Measurements from ENCODE around the gene KSR1.

The KSR1 gene

DNA sequence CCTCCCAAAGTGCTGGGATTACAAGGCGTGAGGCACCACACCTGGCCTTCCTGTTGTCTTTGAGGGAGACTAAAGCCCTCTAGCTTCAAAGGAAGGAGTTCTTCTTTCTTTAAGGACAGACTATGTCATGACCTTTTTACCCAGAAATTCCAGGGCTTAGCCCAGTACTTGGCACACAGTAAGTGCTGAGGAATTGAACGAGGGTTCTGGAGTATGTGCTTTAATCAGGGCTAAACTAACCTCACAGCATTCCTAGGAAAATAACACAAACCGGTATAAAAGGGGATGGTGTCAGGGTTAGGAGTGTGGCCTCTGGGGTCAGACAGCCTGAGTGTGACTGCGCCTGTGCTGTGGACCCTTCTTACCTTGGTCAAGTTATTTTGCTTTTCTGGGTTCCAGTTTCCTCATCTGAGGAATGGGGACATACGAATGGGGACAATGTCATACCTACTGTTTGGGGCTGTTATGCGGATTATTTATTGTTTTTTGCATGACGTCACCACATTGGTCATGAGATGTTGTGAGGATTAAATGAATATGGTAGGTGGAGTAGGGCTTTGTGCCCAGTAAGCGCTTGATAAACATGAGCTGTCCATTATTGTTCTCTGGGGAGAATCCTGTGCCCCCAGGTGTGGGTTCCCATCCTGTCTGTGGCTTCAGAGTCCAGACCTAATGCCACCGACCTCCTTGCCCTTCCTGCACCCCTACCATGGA is 21.9 kb downstream of the KSR1 start:
- TF ChIP-seq CREB1 (IDR thresholded peaks at IDR 0.05; ENCODE audit: low read depth): no peak
- TF ChIP-seq TCF12 (IDR thresholded peaks at IDR 0.05; ENCODE audit: low read depth): no peak
- no peak for TF ChIP-seq YY1 (IDR thresholded peaks at IDR 0.05; ENCODE audit: low read depth)
- TF ChIP-seq USF1 (IDR thresholded peaks at IDR 0.05): no peak
- no peak for TF ChIP-seq CEBPB (IDR thresholded peaks at IDR 0.05)
- TF ChIP-seq, protein P1, sequence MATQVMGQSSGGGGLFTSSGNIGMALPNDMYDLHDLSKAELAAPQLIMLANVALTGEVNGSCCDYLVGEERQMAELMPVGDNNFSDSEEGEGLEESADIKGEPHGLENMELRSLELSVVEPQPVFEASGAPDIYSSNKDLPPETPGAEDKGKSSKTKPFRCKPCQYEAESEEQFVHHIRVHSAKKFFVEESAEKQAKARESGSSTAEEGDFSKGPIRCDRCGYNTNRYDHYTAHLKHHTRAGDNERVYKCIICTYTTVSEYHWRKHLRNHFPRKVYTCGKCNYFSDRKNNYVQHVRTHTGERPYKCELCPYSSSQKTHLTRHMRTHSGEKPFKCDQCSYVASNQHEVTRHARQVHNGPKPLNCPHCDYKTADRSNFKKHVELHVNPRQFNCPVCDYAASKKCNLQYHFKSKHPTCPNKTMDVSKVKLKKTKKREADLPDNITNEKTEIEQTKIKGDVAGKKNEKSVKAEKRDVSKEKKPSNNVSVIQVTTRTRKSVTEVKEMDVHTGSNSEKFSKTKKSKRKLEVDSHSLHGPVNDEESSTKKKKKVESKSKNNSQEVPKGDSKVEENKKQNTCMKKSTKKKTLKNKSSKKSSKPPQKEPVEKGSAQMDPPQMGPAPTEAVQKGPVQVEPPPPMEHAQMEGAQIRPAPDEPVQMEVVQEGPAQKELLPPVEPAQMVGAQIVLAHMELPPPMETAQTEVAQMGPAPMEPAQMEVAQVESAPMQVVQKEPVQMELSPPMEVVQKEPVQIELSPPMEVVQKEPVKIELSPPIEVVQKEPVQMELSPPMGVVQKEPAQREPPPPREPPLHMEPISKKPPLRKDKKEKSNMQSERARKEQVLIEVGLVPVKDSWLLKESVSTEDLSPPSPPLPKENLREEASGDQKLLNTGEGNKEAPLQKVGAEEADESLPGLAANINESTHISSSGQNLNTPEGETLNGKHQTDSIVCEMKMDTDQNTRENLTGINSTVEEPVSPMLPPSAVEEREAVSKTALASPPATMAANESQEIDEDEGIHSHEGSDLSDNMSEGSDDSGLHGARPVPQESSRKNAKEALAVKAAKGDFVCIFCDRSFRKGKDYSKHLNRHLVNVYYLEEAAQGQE (IDR thresholded peaks at IDR 0.05; ENCODE audit: low read depth): no peak
- TF ChIP-seq RAD21 (IDR thresholded peaks at IDR 0.05; ENCODE audit: low read depth): no peak
- TF ChIP-seq FOXM1 (IDR thresholded peaks at IDR 0.05; ENCODE audit: borderline replicate concordance, low read depth): no peak
- TF ChIP-seq EP300 (IDR thresholded peaks at IDR 0.05; ENCODE audit: borderline replicate concordance): no peak
- TF ChIP-seq, protein P2, sequence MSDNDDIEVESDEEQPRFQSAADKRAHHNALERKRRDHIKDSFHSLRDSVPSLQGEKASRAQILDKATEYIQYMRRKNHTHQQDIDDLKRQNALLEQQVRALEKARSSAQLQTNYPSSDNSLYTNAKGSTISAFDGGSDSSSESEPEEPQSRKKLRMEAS (IDR thresholded peaks at IDR 0.05): no peak
- no peak for TF ChIP-seq ZBTB7A (IDR thresholded peaks at IDR 0.05; ENCODE audit: low read depth)
- TF ChIP-seq TEAD4 (IDR thresholded peaks at IDR 0.05): no peak
- no peak for TF ChIP-seq NFIC (IDR thresholded peaks at IDR 0.05)
- TF ChIP-seq TAF1 (IDR thresholded peaks at IDR 0.05; ENCODE audit: low read depth): no peak
- TF ChIP-seq EGR1 (IDR thresholded peaks at IDR 0.05): no peak

- no peak for TF ChIP-seq RAD21 (IDR thresholded peaks at IDR 0.05; ENCODE audit: low read depth)
- TF ChIP-seq, protein P2 (IDR thresholded peaks at IDR 0.05): no peak
- TF ChIP-seq USF1 (IDR thresholded peaks at IDR 0.05): no peak
- TF ChIP-seq ZBTB7A (IDR thresholded peaks at IDR 0.05; ENCODE audit: low read depth): no peak
- no peak for TF ChIP-seq TEAD4 (IDR thresholded peaks at IDR 0.05)
- no peak for TF ChIP-seq CREB1 (IDR thresholded peaks at IDR 0.05; ENCODE audit: low read depth)
- no peak for TF ChIP-seq EGR1 (IDR thresholded peaks at IDR 0.05)
- no peak for TF ChIP-seq NFIC (IDR thresholded peaks at IDR 0.05)
- TF ChIP-seq, protein P1 (IDR thresholded peaks at IDR 0.05; ENCODE audit: low read depth): no peak
- TF ChIP-seq TAF1 (IDR thresholded peaks at IDR 0.05; ENCODE audit: low read depth): no peak
- no peak for TF ChIP-seq CEBPB (IDR thresholded peaks at IDR 0.05)
- TF ChIP-seq TCF12 (IDR thresholded peaks at IDR 0.05; ENCODE audit: low read depth): no peak
- TF ChIP-seq YY1 (IDR thresholded peaks at IDR 0.05; ENCODE audit: low read depth): no peak
Observed at GRCh38 chr17:27478901-27479538, 22.8 kb downstream of the KSR1 start.

GRCh38 chr17:27479838-27480237 is 23.6 kb downstream of the KSR1 start:
- TF ChIP-seq EGR1 (IDR thresholded peaks at IDR 0.05) (no peak), NFIC (IDR thresholded peaks at IDR 0.05) (no peak), TCF12 (IDR thresholded peaks at IDR 0.05; ENCODE audit: low read depth) (no peak), TAF1 (IDR thresholded peaks at IDR 0.05; ENCODE audit: low read depth) (no peak), CREB1 (IDR thresholded peaks at IDR 0.05; ENCODE audit: low read depth) (no peak), TEAD4 (IDR thresholded peaks at IDR 0.05) (no peak), CEBPB (IDR thresholded peaks at IDR 0.05) (no peak), ZBTB7A (IDR thresholded peaks at IDR 0.05; ENCODE audit: low read depth) (no peak), YY1 (IDR thresholded peaks at IDR 0.05; ENCODE audit: low read depth) (no peak), RAD21 (IDR thresholded peaks at IDR 0.05; ENCODE audit: low read depth) (no peak)
- TF ChIP-seq, protein P1 (IDR thresholded peaks at IDR 0.05; ENCODE audit: low read depth): no peak

- TF ChIP-seq, protein P1 (IDR thresholded peaks at IDR 0.05; ENCODE audit: low read depth): no peak
- TF ChIP-seq TCF12 (IDR thresholded peaks at IDR 0.05; ENCODE audit: low read depth) (no peak), CREB1 (IDR thresholded peaks at IDR 0.05; ENCODE audit: low read depth) (no peak), CEBPB (IDR thresholded peaks at IDR 0.05) (no peak), FOXM1 (IDR thresholded peaks at IDR 0.05; ENCODE audit: borderline replicate concordance, low read depth) (no peak), TEAD4 (IDR thresholded peaks at IDR 0.05) (no peak), YY1 (IDR thresholded peaks at IDR 0.05; ENCODE audit: low read depth) (no peak), EGR1 (IDR thresholded peaks at IDR 0.05) (no peak), EP300 (IDR thresholded peaks at IDR 0.05; ENCODE audit: borderline replicate concordance) (no peak), RAD21 (IDR thresholded peaks at IDR 0.05; ENCODE audit: low read depth) (no peak), USF1 (IDR thresholded peaks at IDR 0.05) (no peak), TAF1 (IDR thresholded peaks at IDR 0.05; ENCODE audit: low read depth) (no peak), NFIC (IDR thresholded peaks at IDR 0.05) (no peak)
- TF ChIP-seq, protein P2 (IDR thresholded peaks at IDR 0.05): no peak
Observed at GRCh38 chr17:27480699-27481098, 24.5 kb downstream of the KSR1 start.
